WTC11 (cell line): ENCODE results near the gene CHD9. TPM values are rescaled to one million over a fixed set of nuclear protein-coding genes. Genes with fewer than 3 reads are reported as not detected.

Experiments
- ATAC-seq: fragments of 200-7000 bp; cut with Tn5 transposase; 2 replicates; pipeline ENCODE4 v1.10.0; 2021; ENCODE audit warnings: mild to moderate bottlenecking, moderate library complexity
- CTCF ChIA-PET: fragments of 300-600 bp; sonication (Branson Sonifier 250); formaldehyde crosslinking; loops from one replicate; lab custom pipeline; 2021; ENCODE audit warnings: antibody characterized with exemption; lab: Charles Lee
- POLR2A ChIA-PET: fragments of 350-600 bp; sonication (Branson Sonifier 250); formaldehyde crosslinking; loops from one replicate; lab custom pipeline; 2021; ENCODE audit warnings: antibody characterized with exemption; lab: Charles Lee
- DNase-seq: peaks from one replicate; pipeline ENCODE4 v3.0.0; 2021; ENCODE audit warnings: low spot score
- H3K27ac Mint-ChIP-seq: 2 replicates; pipeline ENCODE4 v1.8.0; 2021; ENCODE audit warnings: mixed read lengths
- H3K27me3 Mint-ChIP-seq: 2 replicates; pipeline ENCODE4 v1.8.0; 2021; ENCODE audit warnings: low read depth, mild to moderate bottlenecking, moderate library complexity, mixed read lengths
- H3K36me3 Mint-ChIP-seq: 2 replicates; pipeline ENCODE4 v1.8.0; 2021; ENCODE audit warnings: mixed read lengths
- H3K4me1 Mint-ChIP-seq: 2 replicates; pipeline ENCODE4 v1.8.0; 2022; ENCODE audit warnings: mixed read lengths
- H3K4me3 Mint-ChIP-seq: 2 replicates; pipeline ENCODE4 v1.8.0; 2021; ENCODE audit warnings: mild to moderate bottlenecking, moderate library complexity, mixed read lengths
- H3K9me3 Mint-ChIP-seq: 2 replicates; pipeline ENCODE4 v1.8.0; 2021; ENCODE audit warnings: mixed read lengths
- AFF4 ChIP-seq: sonication (generic); formaldehyde crosslinking; IDR thresholded peaks from 2 replicates; pipeline ENCODE4 v1.8.1; 2023; ENCODE audit warnings: mild to moderate bottlenecking, missing genetic modification reagents, borderline replicate concordance
- CREB1 ChIP-seq: sonication (generic); formaldehyde crosslinking; IDR thresholded peaks from 2 replicates; pipeline ENCODE4 v1.8.0; 2023; ENCODE audit warnings: mild to moderate bottlenecking, missing genetic modification reagents
- HMGA2 ChIP-seq: fragments of 250-450 bp; sonication (Bioruptor Pico); IDR thresholded peaks from 2 replicates; pipeline ENCODE4 v1.4.0; 2021; ENCODE audit warnings: mild to moderate bottlenecking, moderate library complexity
- HMGXB4 ChIP-seq: sonication (generic); formaldehyde crosslinking; IDR thresholded peaks from 2 replicates; pipeline ENCODE4 v1.8.1; 2023; ENCODE audit warnings: mild to moderate bottlenecking, moderate library complexity, missing genetic modification reagents
- KAT7 ChIP-seq: sonication (generic); formaldehyde crosslinking; IDR thresholded peaks from 2 replicates; pipeline ENCODE4 v1.8.1; 2023; ENCODE audit warnings: missing genetic modification reagents, mild to moderate bottlenecking, borderline replicate concordance
- MXD4 ChIP-seq: fragments of 250-450 bp; sonication (Bioruptor Pico); IDR thresholded peaks from 2 replicates; pipeline ENCODE4 v1.8.0; 2021; ENCODE audit warnings: mild to moderate bottlenecking, moderate library complexity, borderline replicate concordance
- NFYB ChIP-seq: sonication (generic); formaldehyde crosslinking; conservative IDR thresholded peaks from 2 replicates; pipeline ENCODE4 v1.8.0; 2022; ENCODE audit warnings: low read depth, missing genetic modification reagents
- PRRX2 ChIP-seq: fragments of 250-450 bp; sonication (Bioruptor Pico); IDR thresholded peaks from 2 replicates; pipeline ENCODE4 v1.8.0; 2021; ENCODE audit warnings: mild to moderate bottlenecking
- SP1 ChIP-seq: sonication (generic); formaldehyde crosslinking; conservative IDR thresholded peaks from 2 replicates; pipeline ENCODE4 v1.8.1; 2022; ENCODE audit warnings: missing genetic modification reagents
- TEAD4 ChIP-seq: sonication (generic); formaldehyde crosslinking; IDR thresholded peaks from 2 replicates; pipeline ENCODE4 v1.8.0; 2022; ENCODE audit warnings: mild to moderate bottlenecking, missing genetic modification reagents
- ZMAT4 ChIP-seq: fragments of 250-450 bp; sonication (Bioruptor Pico); IDR thresholded peaks from 2 replicates; pipeline ENCODE4 v1.9.0; 2021; ENCODE audit warnings: mild to moderate bottlenecking
- ZNF138 ChIP-seq: sonication (generic); formaldehyde crosslinking; conservative IDR thresholded peaks from 2 replicates; pipeline ENCODE4 v1.8.1; 2022; ENCODE audit warnings: mild to moderate bottlenecking, moderate library complexity, missing genetic modification reagents
- ZNF281 ChIP-seq: sonication (generic); formaldehyde crosslinking; IDR thresholded peaks from 2 replicates; pipeline ENCODE4 v1.8.0; 2023; ENCODE audit warnings: mild to moderate bottlenecking, missing genetic modification reagents
- ZNF396 ChIP-seq: fragments of 250-450 bp; sonication (Bioruptor Pico); IDR thresholded peaks from 2 replicates; pipeline ENCODE4 v1.8.0; 2021; ENCODE audit warnings: mild to moderate bottlenecking, moderate library complexity, borderline replicate concordance
- ZNF425 ChIP-seq: fragments of 250-450 bp; sonication (Bioruptor Pico); conservative IDR thresholded peaks from 2 replicates; pipeline ENCODE4 v1.9.0; 2021; ENCODE audit warnings: mild to moderate bottlenecking
- ZNF671 ChIP-seq: fragments of 250-450 bp; sonication (Bioruptor Pico); IDR thresholded peaks from 2 replicates; pipeline ENCODE4 v1.8.0; 2021; ENCODE audit warnings: mild to moderate bottlenecking
- total RNA-seq: library from RNA; stranded (reverse); gene quantifications from 3 replicates; pipeline ENCODE4 v1.2.3, GENCODE V29; 2021

CHD9 gene
- total RNA-seq, 1 experiment from 2014 or later = 31.3 TPM

- Mint-ChIP-seq H3K4me1 (peaks cover 6% of the 10 kb centered on the region), H3K9me3 (peaks cover 6% of the 10 kb centered on the region; the same call in 1 of the 2 replicates), H3K36me3 (peaks cover 17% of the 10 kb centered on the region), H3K27ac (no peak overlapping the region), H3K27me3 (no peaks in the 10 kb centered on the region), H3K4me3 (no peak overlapping the region)
- POLR2A ChIA-PET = no interaction called here
- ATAC-seq (no peak), DNase-seq (no peak)
- CTCF ChIA-PET = no interaction called here
- TF ChIP-seq KAT7 (no peak), MXD4 (CRISPR knock-in tag) (no peak), ZNF138 (no peak)
Measured at GRCh38 chr16:53152329-53152728, 97.5 kb downstream of the CHD9 start.

GRCh38 chr16:53153130-53153529 lies 98.3 kb downstream of the CHD9 start:
- no peak overlapping the region for H3K27ac Mint-ChIP-seq
- peaks cover 7% of the 10 kb centered on the region for H3K4me1 Mint-ChIP-seq
- TF ChIP-seq AFF4 (CRISPR knock-in tag) = no peak
- TF ChIP-seq ZNF425 (CRISPR knock-in tag) = no peak
- TF ChIP-seq ZNF281 = no peak
- TF ChIP-seq TEAD4 (CRISPR knock-in tag) = no peak
- no peak for TF ChIP-seq ZMAT4 (CRISPR knock-in tag)
- no peak for TF ChIP-seq SP1 (CRISPR knock-in tag)
- TF ChIP-seq HMGXB4 (CRISPR knock-in tag) = no peak
- ChIA-PET CTCF (interaction anchor here (0.5 kb wide), 1 partner anchor 20 kb away, joined by 5 read pairs; no protein-coding TSS in a partner anchor), POLR2A (no interaction called here)
- H3K36me3 Mint-ChIP-seq = peaks cover 17% of the 10 kb centered on the region
- no peak for ATAC-seq
- H3K9me3 Mint-ChIP-seq = peaks cover 6% of the 10 kb centered on the region; the same call in 1 of the 2 replicates
- no peak for DNase-seq
- no peak overlapping the region for H3K4me3 Mint-ChIP-seq
- no peaks in the 10 kb centered on the region for H3K27me3 Mint-ChIP-seq

GRCh38 chr16:53154513-53154912 lies 99.7 kb downstream of the CHD9 start:
- CTCF ChIA-PET = interaction anchor here (0.9 to 2.4 kb wide), 3 partner anchors 100 to 356 kb away, joined by 3 to 7 read pairs (median 3); partner anchors contain the start of gene CHD9

More at GRCh38 chr16:53154513-53154912, 99.7 kb downstream of the CHD9 start:
- peaks cover 17% of the 10 kb centered on the region for H3K36me3 Mint-ChIP-seq
- ATAC-seq = no peak
- no peaks in the 10 kb centered on the region for H3K9me3 Mint-ChIP-seq
- POLR2A ChIA-PET = no interaction called here
- TF ChIP-seq HMGA2 (CRISPR knock-in tag) (no peak), PRRX2 (CRISPR knock-in tag) (no peak), ZMAT4 (CRISPR knock-in tag) (no peak), NFYB (CRISPR knock-in tag) (no peak), ZNF281 (no peak), ZNF396 (CRISPR knock-in tag) (no peak), ZNF671 (CRISPR knock-in tag) (no peak), CREB1 (CRISPR knock-in tag) (no peak)
- H3K27me3 Mint-ChIP-seq = no peaks in the 10 kb centered on the region
- no peak for DNase-seq
- H3K4me3 Mint-ChIP-seq = no peak overlapping the region
- H3K27ac Mint-ChIP-seq = no peak overlapping the region
- peaks cover 7% of the 10 kb centered on the region for H3K4me1 Mint-ChIP-seq
